ENCODE measurements around the gene PDE11A. TPM values are rescaled to one million over a fixed set of nuclear protein-coding genes. Genes with fewer than 3 reads are reported as not detected.
A peak's percentile ranks its signal among the peaks of the same experiment; 100 is the strongest.

The PDE11A gene
- total and polyA plus RNA-seq, 5 donors from 2014 or later: not detected

- H3K27me3 ChIP-seq (ENCODE audit: control insufficient read depth, insufficient read depth, low read length): peaks cover 10% of the 10 kb centered on the region
- no peak overlapping the region for H3K4me3 ChIP-seq (ENCODE audit: low read depth, low read length)
- H3K9me3 ChIP-seq (ENCODE audit: control insufficient read depth in 2 of 2, low read length in 2 of 2): no peaks in the 10 kb centered on the region
- no peak overlapping the region for H3K4me3 Mint-ChIP-seq
- peaks cover 0 to 4% (median 0%) of the 10 kb centered on the region in 4 donors for H3K4me1 Mint-ChIP-seq
- H3K9me3 Mint-ChIP-seq: no peaks in the 10 kb centered on the region
- no peaks in the 10 kb centered on the region for H3K4me1 ChIP-seq (ENCODE audit: control insufficient read depth, insufficient read depth, low read length, poor library complexity, severe bottlenecking)
- H3K36me3 Mint-ChIP-seq: no peaks in the 10 kb centered on the region
- no peak overlapping the region for H3K27ac Mint-ChIP-seq
- H3K27me3 Mint-ChIP-seq: peaks cover 20% of the 10 kb centered on the region
- H3K27ac ChIP-seq (ENCODE audit: insufficient read depth, low read length, poor library complexity, severe bottlenecking): no peak overlapping the region
- peak; percentile 51 to 75 (median 69) for DNase-seq
- no peaks in the 10 kb centered on the region for H3K36me3 ChIP-seq (ENCODE audit: control insufficient read depth, insufficient read depth, low read length)
- ATAC-seq (ENCODE audit: low read depth in 2 of 2): peak; percentile 82 to 87
These were observed 308.9 kb downstream of the PDE11A start for GRCh38 chr2:177763531-177764265.

GRCh38 chr2:177759443-177759842, 313.1 kb downstream of the PDE11A start:
- Histone ChIP-seq H3K4me1 (ENCODE audit: control insufficient read depth, insufficient read depth, low read length, poor library complexity, severe bottlenecking) (no peaks in the 10 kb centered on the region), H3K4me3 (ENCODE audit: low read depth, low read length) (no peak overlapping the region), H3K9me3 (ENCODE audit: control insufficient read depth in 2 of 2, low read length in 2 of 2) (no peaks in the 10 kb centered on the region), H3K27me3 (ENCODE audit: control insufficient read depth, insufficient read depth, low read length) (peaks cover 10% of the 10 kb centered on the region), H3K36me3 (ENCODE audit: control insufficient read depth, insufficient read depth, low read length) (no peaks in the 10 kb centered on the region), H3K27ac (ENCODE audit: insufficient read depth, low read length, poor library complexity, severe bottlenecking) (no peak overlapping the region)
- H3K36me3 Mint-ChIP-seq: no peaks in the 10 kb centered on the region
- H3K9me3 Mint-ChIP-seq: no peaks in the 10 kb centered on the region
- DNase-seq (no peak), ATAC-seq (ENCODE audit: low read depth in 2 of 2) (no peak)
- H3K4me3 Mint-ChIP-seq: no peak overlapping the region
- peaks cover 26% of the 10 kb centered on the region for H3K27me3 Mint-ChIP-seq
- peaks cover 0 to 4% (median 0%) of the 10 kb centered on the region in 4 donors for H3K4me1 Mint-ChIP-seq
- H3K27ac Mint-ChIP-seq: no peak overlapping the region

- Mint-ChIP-seq H3K27me3 (peaks cover 26% of the 10 kb centered on the region), H3K4me1 (peaks cover 0 to 4% (median 0%) of the 10 kb centered on the region in 4 donors)
- no peak for DNase-seq
These were observed 313.8 kb downstream of the PDE11A start for GRCh38 chr2:177758591-177759371.

GRCh38 chr2:177756336-177756735, 316.2 kb downstream of the PDE11A start:
- no peak for DNase-seq
- H3K4me1 Mint-ChIP-seq: no peaks in the 10 kb centered on the region
- H3K27ac Mint-ChIP-seq: no peak overlapping the region
- H3K9me3 Mint-ChIP-seq: no peaks in the 10 kb centered on the region
- Histone ChIP-seq H3K36me3 (ENCODE audit: control insufficient read depth, insufficient read depth, low read length) (no peaks in the 10 kb centered on the region), H3K27me3 (ENCODE audit: control insufficient read depth, insufficient read depth, low read length) (peaks cover 4% of the 10 kb centered on the region), H3K27ac (ENCODE audit: insufficient read depth, low read length, poor library complexity, severe bottlenecking) (no peak overlapping the region), H3K9me3 (ENCODE audit: control insufficient read depth in 2 of 2, low read length in 2 of 2) (no peaks in the 10 kb centered on the region), H3K4me3 (ENCODE audit: low read depth, low read length) (no peak overlapping the region), H3K4me1 (ENCODE audit: control insufficient read depth, insufficient read depth, low read length, poor library complexity, severe bottlenecking) (no peaks in the 10 kb centered on the region)
- H3K4me3 Mint-ChIP-seq: no peak overlapping the region
- peaks cover 27% of the 10 kb centered on the region for H3K27me3 Mint-ChIP-seq
- ATAC-seq (ENCODE audit: low read depth in 2 of 2): no peak
- H3K36me3 Mint-ChIP-seq: no peaks in the 10 kb centered on the region

More at GRCh38 chr2:177758591-177759371, 313.8 kb downstream of the PDE11A start:
- H3K4me3 Mint-ChIP-seq: no peak overlapping the region
- peaks cover 8% of the 10 kb centered on the region for H3K27me3 ChIP-seq (ENCODE audit: control insufficient read depth, insufficient read depth, low read length)
- ATAC-seq (ENCODE audit: low read depth in 2 of 2): no peak
- H3K4me3 ChIP-seq (ENCODE audit: low read depth, low read length): no peak overlapping the region
- H3K9me3 ChIP-seq (ENCODE audit: control insufficient read depth in 2 of 2, low read length in 2 of 2): no peaks in the 10 kb centered on the region
- H3K36me3 Mint-ChIP-seq: no peaks in the 10 kb centered on the region
- H3K4me1 ChIP-seq (ENCODE audit: control insufficient read depth, insufficient read depth, low read length, poor library complexity, severe bottlenecking): no peaks in the 10 kb centered on the region
- H3K27ac Mint-ChIP-seq: no peak overlapping the region
- H3K27ac ChIP-seq (ENCODE audit: insufficient read depth, low read length, poor library complexity, severe bottlenecking): no peak overlapping the region
- no peaks in the 10 kb centered on the region for H3K9me3 Mint-ChIP-seq
- H3K36me3 ChIP-seq (ENCODE audit: control insufficient read depth, insufficient read depth, low read length): no peaks in the 10 kb centered on the region

GRCh38 chr2:177754492-177754873, 318.1 kb downstream of the PDE11A start:
- H3K27me3 Mint-ChIP-seq: peaks cover 25% of the 10 kb centered on the region
- no peaks in the 10 kb centered on the region for H3K9me3 Mint-ChIP-seq
- H3K4me1 Mint-ChIP-seq: no peaks in the 10 kb centered on the region
- Histone ChIP-seq H3K4me3 (ENCODE audit: low read depth, low read length) (no peak overlapping the region), H3K4me1 (ENCODE audit: control insufficient read depth, insufficient read depth, low read length, poor library complexity, severe bottlenecking) (no peaks in the 10 kb centered on the region), H3K36me3 (ENCODE audit: control insufficient read depth, insufficient read depth, low read length) (no peaks in the 10 kb centered on the region), H3K27ac (ENCODE audit: insufficient read depth, low read length, poor library complexity, severe bottlenecking) (no peak overlapping the region), H3K27me3 (ENCODE audit: control insufficient read depth, insufficient read depth, low read length) (peaks cover under 1% of the 10 kb centered on the region), H3K9me3 (ENCODE audit: control insufficient read depth in 2 of 2, low read length in 2 of 2) (no peaks in the 10 kb centered on the region)
- no peak overlapping the region for H3K27ac Mint-ChIP-seq
- ATAC-seq (ENCODE audit: low read depth in 2 of 2) (no peak), DNase-seq (no peak)
- no peak overlapping the region for H3K4me3 Mint-ChIP-seq
- no peaks in the 10 kb centered on the region for H3K36me3 Mint-ChIP-seq

GRCh38 chr2:177753682-177754491, 318.7 kb downstream of the PDE11A start:
- Mint-ChIP-seq H3K27me3 (peaks cover 25% of the 10 kb centered on the region), H3K9me3 (no peaks in the 10 kb centered on the region), H3K4me1 (no peaks in the 10 kb centered on the region), H3K27ac (no peak overlapping the region), H3K36me3 (no peaks in the 10 kb centered on the region), H3K4me3 (no peak overlapping the region)
- H3K4me1 ChIP-seq (ENCODE audit: control insufficient read depth, insufficient read depth, low read length, poor library complexity, severe bottlenecking): no peaks in the 10 kb centered on the region
- no peaks in the 10 kb centered on the region for H3K9me3 ChIP-seq (ENCODE audit: control insufficient read depth in 2 of 2, low read length in 2 of 2)
- no peaks in the 10 kb centered on the region for H3K27me3 ChIP-seq (ENCODE audit: control insufficient read depth, insufficient read depth, low read length)
- no peaks in the 10 kb centered on the region for H3K36me3 ChIP-seq (ENCODE audit: control insufficient read depth, insufficient read depth, low read length)
- H3K27ac ChIP-seq (ENCODE audit: insufficient read depth, low read length, poor library complexity, severe bottlenecking): no peak overlapping the region
- no peak overlapping the region for H3K4me3 ChIP-seq (ENCODE audit: low read depth, low read length)
- DNase-seq (peak in 1 of 3 donors; percentile 6), ATAC-seq (ENCODE audit: low read depth in 2 of 2) (peak; percentile 44 to 45)

- no peaks in the 10 kb centered on the region for H3K4me1 Mint-ChIP-seq
- H3K27ac ChIP-seq (ENCODE audit: insufficient read depth, low read length, poor library complexity, severe bottlenecking): no peak overlapping the region
- DNase-seq (no peak), ATAC-seq (ENCODE audit: low read depth in 2 of 2) (no peak)
- no peaks in the 10 kb centered on the region for H3K9me3 ChIP-seq (ENCODE audit: control insufficient read depth in 2 of 2, low read length in 2 of 2)
- H3K9me3 Mint-ChIP-seq: no peaks in the 10 kb centered on the region
- peaks cover 12% of the 10 kb centered on the region for H3K27me3 Mint-ChIP-seq
- H3K4me1 ChIP-seq (ENCODE audit: control insufficient read depth, insufficient read depth, low read length, poor library complexity, severe bottlenecking): no peaks in the 10 kb centered on the region
- H3K4me3 ChIP-seq (ENCODE audit: low read depth, low read length): no peak overlapping the region
- H3K4me3 Mint-ChIP-seq: no peak overlapping the region
- peaks cover 6% of the 10 kb centered on the region for H3K27me3 ChIP-seq (ENCODE audit: control insufficient read depth, insufficient read depth, low read length)
- no peaks in the 10 kb centered on the region for H3K36me3 Mint-ChIP-seq
- H3K27ac Mint-ChIP-seq: no peak overlapping the region
- H3K36me3 ChIP-seq (ENCODE audit: control insufficient read depth, insufficient read depth, low read length): no peaks in the 10 kb centered on the region
These were observed 324.2 kb downstream of the PDE11A start for GRCh38 chr2:177748360-177748759.

Measured in CD4-positive, CD25-positive, alpha-beta regulatory T cell (primary cell).